ENCODE data around the gene CUL4A. TPM values are rescaled to one million over a fixed set of nuclear protein-coding genes. Genes with fewer than 3 reads are reported as not detected.

CUL4A gene
- total and polyA plus RNA-seq, 9 of the 15 experiments (the other 6 are each of a cell fraction or from before 2014, with no cell fraction given), result 21.1 to 92.0 (median 63.2) TPM

DNA sequence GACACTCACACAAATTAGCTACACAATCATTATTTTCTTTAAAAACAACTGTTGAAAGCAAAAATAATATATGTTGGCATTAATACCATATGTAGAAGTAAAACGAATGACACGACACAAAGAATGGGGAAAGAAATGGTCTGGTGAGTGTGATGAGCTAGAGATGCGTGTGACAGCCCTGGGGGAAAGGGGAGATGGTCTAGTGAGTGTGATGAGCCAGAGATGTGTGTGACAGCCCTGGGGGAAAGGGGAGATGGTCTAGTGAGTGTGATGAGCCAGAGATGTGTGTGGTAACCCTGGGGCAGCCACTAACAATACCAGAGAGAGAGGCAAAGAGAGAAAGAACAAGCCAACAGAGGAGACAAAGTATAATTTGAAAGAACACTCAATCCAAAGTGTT, 65.3 kb downstream of the CUL4A start:
- no peaks in the 10 kb centered on the region for H3K79me2 ChIP-seq (ENCODE audit: control insufficient read depth, insufficient read depth, low read length)
- H3K4me1 ChIP-seq (replicated peaks in 1 of 2; ENCODE audit: control insufficient read depth in 2 of 2, insufficient read depth in 2 of 2, low read length in 2 of 2), result peaks cover 6 to 20% of the 10 kb centered on the region in 2 experiments; a peak in 4 of 5 replicates
- H3K4me3 ChIP-seq, result no peak overlapping the region
- H3K9me3 ChIP-seq (replicated peaks; ENCODE audit: control insufficient read depth, insufficient read depth, low read depth, low read length), result no peaks in the 10 kb centered on the region; the same call in 1 of the 2 replicates
- H3K36me3 ChIP-seq (ENCODE audit: control insufficient read depth, insufficient read depth, low read length), result no peaks in the 10 kb centered on the region
- no peak overlapping the region for H2AFZ ChIP-seq (ENCODE audit: low read depth, low read length)
- H3K9ac ChIP-seq (ENCODE audit: insufficient read depth in 1 of 2, low read depth in 2 of 2, low read length in 2 of 2), result no peak overlapping the region
- H3K27me3 ChIP-seq (ENCODE audit: control insufficient read depth in 2 of 2, insufficient read depth in 2 of 2, low read length in 2 of 2), result peaks cover 0 to 4% of the 10 kb centered on the region in 2 experiments; a peak in 2 of 5 replicates
- H4K20me1 ChIP-seq (replicated peaks; ENCODE audit: control insufficient read depth, insufficient read depth, low read length), result no peaks in the 10 kb centered on the region
- in situ Hi-C loops (cut with MboI), result loop anchor here (10.0 kb wide), 1 partner anchor 110 kb away; no protein-coding TSS in a partner anchor
- no TSS peak for BruUV-seq (replicated peaks)
- TF ChIP-seq MNT (conservative IDR thresholded peaks at IDR 0.05) (no peak), SIN3A (IDR thresholded peaks at IDR 0.05; ENCODE audit: borderline replicate concordance in 2 of 2, control insufficient read depth in 1 of 2, low read depth in 2 of 2, low read length in 2 of 2) (no peak), TEAD2 (tag; IDR thresholded peaks at IDR 0.05) (no peak), ZNF589 (CRISPR knock-in tag; IDR thresholded peaks at IDR 0.05; ENCODE audit: low read depth) (no peak), ZNF695 (CRISPR knock-in tag; IDR thresholded peaks at IDR 0.05) (no peak)
- peak; percentile 26 for FAIRE-seq
- intact Hi-C loops (cut with micrococcal nuclease), result loop anchor here (2.0 to 10.0 kb wide), 2 partner anchors 116 to 290 kb away; no protein-coding TSS in a partner anchor
- no peak for ATAC-seq
- ChIA-PET CTCF (ENCODE audit: low intra/inter-chr PET ratio) (no interaction called here), POLR2A (interaction anchor here (0.6 to 0.9 kb wide), 2 partner anchors 12 to 240 kb away, joined by 3 to 4 read pairs; no protein-coding TSS in a partner anchor)
- no peak for DNase-seq (ENCODE audit: extremely low read depth in 1 of 4, low spot score in 3 of 4)
- H3K4me2 ChIP-seq (ENCODE audit: insufficient read depth, low read length), result peak overlapping the region; percentile 46; the same call in 1 of the 2 replicates
- no peaks in the 10 kb centered on the region for H3K9me1 ChIP-seq (ENCODE audit: control insufficient read depth, insufficient read depth, low read length)
- WGBS (ENCODE audit: insufficient coverage, low coverage, missing lambda C conversion rate), result 39% methylated on average over 3 of the region's 3 CpGs
- H3K27ac ChIP-seq (ENCODE audit: extremely low read depth, low read depth, low read length), result peak overlapping the region; percentile 58; the same call in 1 of the 3 replicates

Data from K562 (cell line).